ENCODE data around the gene RNF213.
"Not testable (repeated sequence)": the region's sequence is repeated elsewhere in the genome, so short reads cannot be mapped to it uniquely, and the experiment has no call there.

Gene RNF213

GRCh38 chr17:80291691-80292487, 31.2 kb downstream of the RNF213 start:
- DNase-seq, result no peak

DNA sequence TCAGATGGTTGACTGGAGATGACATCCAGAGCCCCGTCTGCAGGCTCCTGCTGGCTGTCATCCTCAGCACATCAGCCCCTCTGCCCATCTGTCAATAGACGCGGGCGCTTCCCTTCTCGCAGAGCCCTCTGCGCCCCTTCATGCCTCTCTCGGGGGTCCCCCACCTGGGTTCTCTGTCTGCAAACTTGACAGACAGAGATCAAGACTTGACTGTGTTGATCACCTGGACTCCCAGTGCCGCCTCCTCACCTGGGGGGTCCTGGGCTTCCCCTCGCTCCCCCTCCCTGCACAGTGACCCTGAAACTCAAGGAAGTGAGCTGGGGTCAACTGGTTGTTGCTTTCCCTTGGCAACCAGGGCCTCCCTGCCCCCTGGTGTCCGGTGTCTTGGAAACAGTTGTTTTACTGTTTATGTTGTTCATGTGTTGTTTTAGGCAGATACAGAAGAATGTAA, 31.9 kb downstream of the RNF213 start:
- no peak for DNase-seq

DNA sequence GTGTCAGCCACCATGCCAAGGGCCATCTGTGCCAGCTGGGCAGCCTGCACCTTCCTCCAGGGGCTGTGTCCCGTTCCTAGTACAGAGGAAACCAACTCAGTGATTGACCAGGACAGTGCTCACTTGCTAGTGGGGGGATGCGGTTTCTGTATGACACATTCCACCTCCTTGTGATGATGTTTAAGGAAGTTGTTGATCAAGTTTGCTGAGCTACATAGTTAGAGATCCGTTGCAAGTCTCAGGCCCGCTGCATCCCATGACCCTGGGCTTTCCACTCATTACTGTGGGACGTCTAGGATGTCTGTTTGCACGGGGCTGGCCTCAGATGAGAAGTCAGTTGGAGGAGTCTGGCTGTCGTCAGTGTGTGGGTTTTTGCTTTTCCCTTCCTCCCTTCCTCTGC, 33.6 kb downstream of the RNF213 start:
- peak in 3 of 56 donors; percentile 6 to 24 (median 15) for DNase-seq

DNA sequence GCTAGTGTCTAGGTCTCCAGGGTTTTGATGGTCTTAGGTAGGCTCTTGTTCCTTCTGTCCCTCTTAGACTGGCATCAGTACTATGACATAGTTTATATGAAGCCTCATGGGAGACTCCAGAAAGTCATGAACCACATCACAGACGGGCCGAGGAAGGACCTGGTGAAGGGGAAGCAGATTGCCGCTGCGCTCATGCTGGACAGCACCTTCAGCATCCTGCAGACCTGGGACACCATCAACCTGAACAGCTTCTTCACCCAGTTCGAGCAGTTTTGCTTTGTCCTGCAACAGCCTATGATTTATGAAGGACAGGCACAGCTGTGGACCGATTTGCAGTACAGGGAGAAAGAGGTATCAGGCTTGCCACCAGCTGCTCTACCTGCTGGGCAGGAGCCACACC, 34.0 kb downstream of the RNF213 start:
- no peak for DNase-seq

DNA sequence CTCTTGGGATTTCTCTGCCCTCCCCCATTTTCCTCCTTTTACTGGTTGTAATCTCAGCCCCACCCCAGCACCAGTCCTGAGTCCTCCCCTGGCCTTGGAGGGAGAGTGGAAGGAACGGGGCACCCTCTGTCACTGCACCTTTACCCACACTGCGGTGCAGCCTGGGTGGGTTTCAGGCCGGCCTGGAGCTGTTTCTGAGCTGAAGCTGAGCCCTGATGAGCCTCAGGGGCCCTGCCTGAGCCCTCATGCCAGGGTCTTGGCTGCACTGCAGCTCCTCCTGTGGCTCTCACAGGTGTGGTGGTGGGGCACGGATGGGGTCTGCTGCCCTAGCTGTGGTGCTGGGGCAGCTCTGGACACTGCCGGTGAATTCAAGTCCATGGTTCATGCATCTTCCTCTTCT, 34.5 kb downstream of the RNF213 start:
- no peak for DNase-seq

DNA sequence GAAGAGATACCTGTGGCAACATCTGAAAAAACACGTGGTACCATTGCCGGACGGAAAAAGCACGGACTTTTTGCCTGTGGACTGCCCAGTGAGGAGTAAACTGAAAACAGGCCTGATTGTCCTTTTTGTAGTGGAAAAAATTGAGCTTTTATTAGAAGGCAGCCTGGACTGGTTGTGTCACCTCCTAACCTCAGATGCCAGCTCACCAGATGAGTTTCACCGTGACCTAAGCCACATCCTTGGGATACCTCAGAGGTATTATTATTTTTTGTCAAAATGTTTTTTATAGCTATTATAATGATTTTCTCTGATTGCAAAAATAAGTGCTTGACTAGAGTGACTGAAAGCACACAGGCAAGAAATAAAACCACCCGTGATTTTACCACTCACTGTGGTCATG, 34.9 kb downstream of the RNF213 start:
- no peak for DNase-seq

DNA sequence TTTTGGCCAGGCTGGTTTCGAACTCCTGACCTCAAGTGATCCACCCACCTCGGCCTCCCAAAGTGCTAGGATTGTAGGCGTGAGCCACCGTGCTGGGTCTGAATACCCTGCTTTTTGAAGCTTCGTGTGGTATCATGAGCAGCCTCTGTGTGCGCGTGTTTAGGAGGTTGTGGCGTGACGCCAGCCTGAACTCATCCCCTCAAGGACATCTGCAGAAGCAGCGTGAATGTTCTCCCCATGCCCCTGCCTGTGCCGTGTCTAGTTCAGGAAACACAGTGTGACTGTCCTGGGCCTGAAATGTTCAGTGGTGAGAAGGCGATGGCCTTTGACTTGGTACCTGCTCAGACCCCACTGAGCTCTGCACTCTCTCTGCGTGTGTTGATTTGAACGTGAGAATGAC, 35.6 kb downstream of the RNF213 start:
- no peak for DNase-seq

DNA sequence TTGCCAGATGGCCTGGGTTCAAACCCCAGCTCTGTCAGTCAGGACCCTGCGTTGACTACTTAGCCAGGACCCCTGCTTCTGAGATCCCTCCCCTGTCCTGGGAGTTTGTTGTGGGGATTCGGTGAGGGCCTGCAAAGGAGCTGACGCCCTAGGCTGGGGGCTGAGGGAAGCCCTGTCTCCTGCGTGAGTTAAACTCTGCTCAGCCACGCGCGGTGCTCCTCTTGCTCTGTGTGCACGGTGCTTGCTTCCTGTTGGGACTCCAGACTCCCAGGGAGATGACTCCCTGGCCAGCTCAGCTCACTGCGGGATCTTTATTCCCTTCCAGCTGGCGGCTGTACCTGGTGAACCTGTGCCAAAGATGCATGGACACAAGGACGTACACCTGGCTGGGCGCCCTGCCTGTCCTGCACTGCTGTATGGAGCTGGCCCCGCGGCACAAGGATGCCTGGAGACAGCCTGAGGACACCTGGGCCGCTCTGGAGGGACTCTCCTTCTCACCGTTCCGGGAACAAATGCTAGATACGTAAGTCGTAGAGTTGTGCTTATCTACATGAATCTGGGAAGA, 37.4 kb downstream of the RNF213 start:
- DNase-seq, result no peak

DNA sequence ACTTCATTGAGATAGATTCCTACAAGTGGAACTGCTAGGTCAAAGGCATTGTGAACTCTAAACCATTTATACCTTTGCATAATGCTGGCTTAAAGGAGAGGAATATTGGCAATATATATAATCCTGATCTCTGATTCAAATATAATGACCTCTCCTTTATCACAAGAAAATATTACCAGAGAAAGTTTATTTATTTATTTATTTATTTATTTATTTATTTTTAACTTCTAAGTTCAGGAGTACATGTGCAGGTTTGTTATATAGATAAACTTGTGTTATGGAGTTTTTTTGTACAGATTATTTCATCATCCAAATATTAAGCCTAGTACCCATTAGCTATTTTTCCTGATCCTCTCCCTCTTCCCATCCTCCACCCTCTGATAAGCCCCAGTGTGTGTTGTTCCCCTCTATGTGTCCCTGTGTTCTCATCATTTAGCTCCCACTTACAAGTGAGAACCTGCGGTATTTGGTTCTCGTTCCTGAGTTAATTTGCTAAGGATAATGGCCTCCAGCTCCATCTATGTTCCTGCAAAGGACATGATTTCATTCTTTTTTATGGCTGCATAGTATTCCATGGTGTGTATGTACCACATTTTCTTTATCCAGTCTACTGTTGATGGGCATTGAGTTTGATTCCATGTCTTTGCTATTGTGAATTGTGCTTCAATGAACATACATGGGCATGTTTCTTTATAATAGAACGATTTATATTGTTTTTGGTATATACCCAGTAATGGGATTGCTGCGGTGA, 38.9 kb downstream of the RNF213 start:
- not testable (repeated sequence) for DNase-seq

DNA sequence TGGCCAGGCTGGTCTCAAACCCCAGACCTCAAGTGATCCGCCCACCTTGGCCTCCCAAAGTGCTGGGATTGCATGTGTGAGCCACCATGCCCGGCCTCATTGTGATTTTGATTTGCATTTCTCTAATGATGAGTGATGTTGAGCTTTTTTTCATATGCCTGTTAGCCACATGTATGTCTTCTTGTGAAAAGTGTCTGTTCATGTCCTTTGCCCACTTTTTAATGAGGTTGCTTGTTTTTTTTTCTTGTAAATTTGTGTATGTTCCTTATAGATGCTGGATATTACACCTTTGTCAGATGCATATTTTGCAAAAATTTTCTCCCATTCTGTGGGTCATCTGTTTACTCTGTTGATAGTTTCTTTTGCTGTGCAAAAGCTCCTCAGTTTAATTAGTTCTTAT, 40.1 kb downstream of the RNF213 start:
- DNase-seq, result not testable (repeated sequence)

DNA sequence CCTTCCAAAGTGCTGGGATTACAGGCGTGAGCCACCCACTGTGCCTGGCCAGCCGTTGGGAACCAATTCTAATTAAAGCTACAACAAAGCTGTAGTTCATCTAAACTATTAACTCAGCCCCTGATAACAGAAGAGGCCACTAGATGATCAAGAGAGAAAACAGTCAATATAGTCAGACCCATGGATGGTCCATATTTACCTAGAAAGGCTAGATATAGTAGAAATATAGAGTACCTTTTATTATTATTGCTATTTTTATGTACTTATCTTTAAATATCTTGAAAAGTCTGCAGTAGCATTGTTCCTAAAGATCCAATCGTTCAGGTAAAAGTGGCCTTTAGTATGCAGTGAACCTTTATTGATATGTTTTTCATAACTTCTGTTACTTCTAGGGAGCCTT, 43.2 kb downstream of the RNF213 start:
- no peak for DNase-seq

GRCh38 chr17:80307994-80308691, 47.5 kb downstream of the RNF213 start:
- DNase-seq, result no peak

DNA sequence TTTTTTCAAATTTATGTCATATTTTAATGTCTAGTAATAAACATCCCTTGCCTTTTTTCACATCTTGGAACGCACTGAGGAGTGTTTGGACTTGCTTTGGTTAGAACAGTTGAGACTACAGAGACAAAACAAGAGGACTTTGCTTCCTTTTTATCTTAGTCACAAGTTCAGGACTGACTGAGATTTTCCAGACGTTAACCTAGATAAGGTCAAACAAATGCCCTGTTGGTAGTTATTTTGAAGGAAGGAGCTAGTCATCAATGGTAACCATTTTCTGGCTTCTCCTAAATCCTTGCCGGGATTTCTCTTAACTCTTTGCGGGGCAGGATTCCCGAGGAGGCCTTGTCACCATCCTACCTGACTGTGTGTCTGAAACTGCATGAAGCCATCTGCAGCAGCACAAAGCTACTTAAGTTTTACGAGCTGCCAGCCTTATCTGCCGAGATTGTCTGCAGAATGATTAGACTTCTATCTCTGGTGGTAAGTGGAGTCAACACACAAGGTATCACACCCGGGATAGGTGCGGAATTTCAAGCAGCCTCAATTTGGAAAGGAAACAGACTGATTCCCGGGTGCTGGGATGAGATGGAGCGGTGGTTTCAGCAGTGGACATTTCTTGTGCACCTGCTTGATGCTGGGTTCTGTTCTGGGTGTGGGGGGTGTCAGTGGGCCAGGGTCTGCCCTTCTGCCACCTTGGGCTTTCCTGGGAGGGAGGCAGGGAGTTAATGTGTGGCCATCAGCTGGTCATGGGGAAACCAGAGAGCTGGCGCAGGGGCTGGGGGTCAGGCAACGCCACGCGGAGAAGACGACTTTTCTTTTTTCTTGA, 48.3 kb downstream of the RNF213 start:
- no peak for DNase-seq

DNA sequence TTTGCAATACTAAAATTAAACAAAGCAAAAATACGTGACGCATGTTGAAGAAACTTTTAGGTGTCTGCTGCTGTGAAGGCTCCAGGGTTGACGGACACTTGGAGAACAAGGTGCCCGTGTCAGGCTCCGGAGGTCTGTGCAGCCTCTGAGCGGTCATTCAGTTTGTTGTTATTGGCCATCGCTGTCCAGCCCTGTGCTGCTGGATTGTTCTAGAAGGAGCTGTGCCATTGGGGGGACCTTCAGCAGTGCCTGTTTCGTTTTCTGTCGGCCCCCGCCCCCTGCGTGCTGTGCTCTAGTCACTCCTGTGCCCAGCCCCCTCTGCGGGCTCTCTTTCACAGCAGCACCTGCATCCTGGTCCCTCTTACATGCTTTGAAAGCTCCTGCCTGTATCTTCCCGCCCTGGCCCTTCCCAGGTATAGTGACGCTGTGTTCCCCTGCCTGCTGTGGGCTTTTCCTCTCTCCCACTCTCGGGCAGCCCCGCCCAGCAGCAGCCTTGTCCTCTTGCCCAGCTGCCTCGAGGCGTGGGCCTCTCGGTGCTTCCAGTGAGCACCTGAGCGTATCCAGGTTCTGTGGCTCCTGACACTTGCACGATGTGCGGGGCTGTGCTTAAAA, 50.7 kb downstream of the RNF213 start:
- no peak for DNase-seq

DNA sequence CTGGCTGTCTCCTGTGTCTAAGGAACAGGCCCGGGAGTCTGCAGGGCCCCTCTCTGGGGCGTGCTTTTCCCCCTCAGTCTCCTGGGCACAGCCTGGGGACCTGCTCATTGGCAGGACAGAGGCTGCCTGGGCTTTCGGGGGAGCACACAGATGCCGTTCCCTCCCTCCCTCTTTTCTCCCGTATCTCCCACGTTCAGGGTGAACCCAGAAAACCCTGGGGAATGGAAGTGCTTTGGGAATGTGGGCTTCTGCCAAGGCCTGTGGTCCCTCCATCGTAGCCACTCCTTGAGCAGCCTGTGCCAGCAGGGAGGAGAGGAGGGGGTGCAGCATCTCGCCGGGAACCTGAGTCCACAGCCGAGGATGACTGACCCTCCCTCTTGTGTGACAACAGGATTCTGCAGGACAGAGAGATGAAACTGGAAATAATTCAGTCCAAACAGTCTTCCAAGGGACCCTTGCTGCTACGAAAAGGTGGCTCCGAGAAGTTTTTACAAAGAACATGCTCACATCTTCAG, 52.0 kb downstream of the RNF213 start:
- DNase-seq, result no peak

- DNase-seq, result no peak
These were observed 52.6 kb downstream of the RNF213 start for GRCh38 chr17:80313160-80313829.

DNA sequence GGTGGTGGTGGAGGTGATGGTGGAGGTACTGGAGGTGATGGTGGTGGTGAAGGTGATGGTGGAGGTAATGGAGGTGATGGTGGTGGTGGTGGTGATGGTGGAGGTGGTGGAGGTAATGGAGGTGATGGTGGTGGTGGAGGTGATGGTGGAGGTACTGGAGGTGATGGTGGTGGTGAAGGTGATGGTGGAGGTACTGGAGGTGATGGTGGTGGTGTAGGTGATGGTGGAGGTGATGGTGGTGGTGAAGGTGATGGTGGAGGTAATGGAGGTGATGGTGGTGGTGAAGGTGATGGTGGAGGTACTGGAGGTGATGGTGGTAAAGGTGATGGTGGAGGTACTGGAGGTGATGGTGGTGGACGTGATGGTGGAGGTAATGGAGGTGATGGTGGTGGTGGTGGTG, 53.3 kb downstream of the RNF213 start:
- not testable (repeated sequence) for DNase-seq

DNA sequence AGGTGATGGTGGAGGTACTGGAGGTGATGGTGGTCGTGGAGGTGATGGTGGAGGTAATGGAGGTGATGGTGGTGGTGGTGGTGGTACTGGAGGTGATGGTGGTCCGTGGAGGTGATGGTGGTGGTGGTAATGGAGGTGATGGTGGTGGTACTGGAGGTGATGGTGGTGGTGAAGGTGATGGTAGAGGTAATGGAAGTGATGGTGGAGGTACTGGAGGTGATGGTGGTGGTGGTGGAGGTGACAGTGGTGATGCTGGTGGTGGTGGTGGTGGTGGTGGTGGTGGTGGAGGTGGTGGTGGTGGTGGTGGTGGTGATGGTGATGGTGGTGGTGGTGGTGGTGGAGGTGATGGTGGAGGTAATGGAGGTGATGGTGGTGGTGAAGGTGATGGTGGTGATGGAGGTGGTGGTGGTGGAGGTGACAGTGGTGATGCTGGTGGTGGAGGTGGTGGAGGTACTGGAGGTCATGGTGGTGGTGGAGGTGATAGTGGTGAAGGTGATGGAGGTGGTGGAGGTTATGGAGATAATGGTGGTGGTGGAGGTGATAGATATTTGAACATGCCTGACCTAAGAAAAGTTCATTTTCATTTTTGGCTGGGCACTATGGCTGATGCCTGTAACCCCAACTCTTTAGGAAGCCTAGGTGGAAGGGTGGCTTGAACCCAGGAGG, 55.0 kb downstream of the RNF213 start:
- no peak for DNase-seq

DNA sequence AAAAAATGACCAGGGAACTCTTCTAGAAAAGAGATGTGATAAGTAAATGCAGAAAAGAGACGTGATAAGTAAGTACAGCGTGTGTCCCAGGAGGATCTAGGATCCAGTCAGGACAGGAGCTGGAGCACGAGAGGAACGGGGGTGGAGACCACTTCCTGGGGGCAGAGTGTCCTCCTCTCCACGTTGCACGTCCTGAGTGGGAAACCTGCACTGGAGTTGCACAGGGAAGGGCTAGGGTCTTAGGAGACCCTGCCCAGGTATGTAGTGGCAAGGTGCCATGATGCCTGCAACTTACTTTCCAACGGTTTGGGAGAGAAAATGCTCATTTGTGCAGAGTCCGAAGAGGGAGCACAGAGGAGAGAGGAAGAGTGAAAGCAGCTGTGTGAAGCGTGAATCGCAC, 55.8 kb downstream of the RNF213 start:
- DNase-seq, result no peak

Measured in nucleus accumbens (tissue), 56 donors.